ENCODE results near the gene MPL.

Gene MPL

DNA sequence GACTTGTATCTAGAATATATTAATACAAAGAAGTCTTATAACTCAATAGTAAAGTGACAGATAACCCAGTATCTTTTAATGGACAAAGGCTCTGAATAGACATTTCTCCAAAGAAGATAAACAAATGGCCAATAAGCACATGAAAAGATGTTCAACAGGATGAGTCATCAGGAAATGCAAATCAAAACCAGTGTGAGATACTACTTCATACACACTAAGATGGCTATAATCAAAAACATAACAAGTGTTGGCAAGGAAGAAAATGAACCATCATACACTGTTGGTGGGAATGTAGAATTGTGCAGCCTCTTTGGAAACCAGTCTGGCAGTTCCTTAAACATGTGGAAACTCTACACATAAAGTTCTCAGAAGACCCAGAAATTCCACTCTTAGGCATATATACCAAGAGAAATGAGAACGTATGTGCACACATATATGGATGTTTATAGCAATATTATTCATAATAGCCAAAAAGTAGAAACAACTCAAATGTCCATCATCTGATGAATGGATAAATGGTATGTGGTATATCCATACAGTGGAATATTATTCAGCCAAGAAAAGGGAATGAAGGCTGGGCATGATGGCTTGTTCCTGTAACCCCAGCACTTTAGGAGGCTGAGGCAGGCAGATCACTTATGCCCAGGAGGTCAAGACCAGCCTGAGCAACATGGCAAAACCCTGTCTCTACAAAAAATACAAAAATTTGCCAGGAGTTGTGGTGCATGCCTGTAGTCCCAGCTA is 9.9 kb upstream of the MPL start:
- peak; percentile 32 for DNase-seq

- peak; percentile 92 for DNase-seq
These were observed 7.4 kb upstream of the MPL start for GRCh38 chr1:43329995-43330751.

DNA sequence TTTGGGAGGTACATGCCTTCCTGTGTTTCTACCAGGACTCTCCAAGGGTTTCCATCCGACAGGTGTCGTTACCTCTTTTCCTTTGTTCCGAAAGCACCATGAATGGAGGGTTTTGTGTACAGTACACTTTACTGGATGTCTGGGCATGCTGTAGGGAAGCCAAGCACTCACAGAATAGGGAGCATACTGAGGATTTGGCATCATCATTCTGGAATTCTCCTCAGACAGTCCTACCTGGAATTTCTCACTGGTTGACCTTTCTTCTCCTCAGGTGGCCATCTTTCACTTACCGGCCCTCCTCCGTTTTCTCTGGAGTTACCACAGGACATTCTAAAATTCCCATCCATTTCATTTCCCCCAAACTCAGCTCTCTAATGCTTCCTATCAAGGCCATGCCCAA is 5.9 kb upstream of the MPL start:
- no peak for DNase-seq

DNA sequence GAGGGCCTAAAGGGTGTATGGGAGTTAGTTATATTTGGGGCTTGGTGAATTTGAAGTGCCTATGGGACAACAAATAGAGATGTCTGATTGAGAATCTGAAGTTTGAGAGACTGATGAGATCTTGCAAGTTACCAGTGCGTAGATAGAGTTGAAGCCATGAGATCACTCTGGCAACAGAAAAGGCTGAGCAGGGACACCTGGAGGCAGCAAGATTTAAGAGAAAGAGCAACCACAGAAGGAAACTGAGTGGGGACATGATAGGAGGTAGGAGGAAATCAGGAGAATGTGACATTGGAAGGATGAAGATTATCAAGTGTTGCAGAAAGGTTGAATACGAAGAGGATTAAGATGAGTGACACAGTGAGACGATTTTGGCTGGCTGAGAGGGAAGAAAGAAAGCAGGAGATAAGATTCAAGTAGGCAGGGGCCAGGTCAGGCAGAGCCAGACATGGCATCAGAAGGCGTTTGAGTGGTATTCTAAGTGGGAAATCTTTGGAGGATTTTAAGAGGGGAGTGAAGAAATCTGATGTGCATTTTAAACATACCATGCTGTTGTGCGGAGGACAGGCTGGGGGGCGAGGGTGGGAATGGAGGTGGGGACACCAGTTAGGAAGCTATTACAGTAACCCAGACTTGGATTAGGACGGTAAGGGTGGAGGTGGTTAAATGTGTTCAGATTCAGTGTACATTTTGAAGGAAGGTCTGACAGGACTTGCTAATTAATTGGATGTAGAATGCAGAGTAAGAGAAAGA is 3.0 kb upstream of the MPL start:
- no peak for DNase-seq

DNA sequence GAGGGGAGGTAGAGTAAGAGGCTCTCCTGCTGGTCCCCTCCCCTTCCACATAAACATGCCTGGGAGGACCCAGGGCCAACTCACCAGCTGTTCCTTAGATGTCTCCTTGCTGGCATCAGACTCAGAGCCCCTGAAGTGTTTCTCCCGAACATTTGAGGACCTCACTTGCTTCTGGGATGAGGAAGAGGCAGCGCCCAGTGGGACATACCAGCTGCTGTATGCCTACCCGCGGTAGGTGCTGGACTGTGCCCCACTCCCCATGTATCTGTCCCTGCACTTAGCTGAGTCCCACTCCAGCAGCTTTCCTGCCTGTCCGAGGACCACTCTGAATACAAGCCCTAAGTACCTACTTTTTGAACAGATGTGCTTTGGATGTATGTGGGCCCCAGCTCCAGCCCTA is 383 bp downstream of the MPL start:
- DNase-seq = no peak

DNA sequence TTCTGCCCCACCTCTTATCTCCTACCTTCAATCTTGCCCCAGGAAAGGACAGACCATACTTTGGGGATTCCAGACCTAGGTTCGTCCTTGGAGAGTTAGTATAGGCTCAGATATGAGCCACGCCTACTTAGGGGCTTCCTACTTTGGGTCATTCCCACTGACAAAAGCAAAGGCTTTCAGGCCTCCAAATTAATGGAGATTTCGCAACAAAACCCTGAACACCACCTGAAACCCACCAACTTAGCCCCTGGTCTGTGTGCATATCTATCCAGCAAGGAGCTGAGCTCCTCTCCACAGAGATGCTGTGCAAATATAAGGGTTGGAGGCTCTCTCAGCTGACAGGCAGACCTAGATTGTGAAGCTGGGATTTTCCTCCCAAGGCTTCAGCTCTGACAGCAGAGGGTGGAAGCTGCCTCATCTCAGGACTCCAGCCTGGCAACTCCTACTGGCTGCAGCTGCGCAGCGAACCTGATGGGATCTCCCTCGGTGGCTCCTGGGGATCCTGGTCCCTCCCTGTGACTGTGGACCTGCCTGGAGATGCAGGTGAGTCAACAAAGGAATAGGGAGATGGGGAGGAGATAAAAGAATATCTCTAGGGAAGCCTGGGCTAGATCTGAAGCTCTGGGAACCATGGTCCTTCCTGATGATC is 2.1 kb downstream of the MPL start:
- no peak for DNase-seq

GRCh38 chr1:43340559-43340958 is 2.9 kb downstream of the MPL start:
- no peak for DNase-seq

DNA sequence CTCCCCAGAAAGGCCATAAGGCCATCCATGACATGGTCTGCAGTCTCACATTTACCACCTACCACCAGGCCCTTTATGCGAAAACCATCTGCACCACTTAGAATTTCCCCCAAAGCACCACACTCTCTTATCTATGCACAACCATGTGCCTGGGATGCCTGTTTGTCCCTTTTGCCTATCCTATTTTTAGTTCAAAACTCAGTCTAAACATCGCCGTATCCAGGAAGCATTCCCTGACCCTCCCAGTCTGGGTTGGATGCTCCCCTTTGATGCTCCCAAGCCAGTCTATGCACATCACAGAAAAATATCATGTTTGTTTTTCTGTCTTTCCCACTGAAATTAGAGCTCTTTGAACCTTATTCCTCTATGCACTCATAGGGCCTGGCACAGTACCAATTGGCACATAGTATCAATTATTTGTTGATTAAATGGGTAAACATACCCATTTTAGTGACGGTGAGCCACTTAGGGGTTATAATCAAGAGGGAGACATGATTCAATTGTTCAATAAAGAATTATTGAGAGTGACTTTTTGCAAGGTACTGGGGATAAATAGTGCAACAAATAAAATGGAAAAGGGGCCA is 6.7 kb downstream of the MPL start:
- no peak for DNase-seq

DNA sequence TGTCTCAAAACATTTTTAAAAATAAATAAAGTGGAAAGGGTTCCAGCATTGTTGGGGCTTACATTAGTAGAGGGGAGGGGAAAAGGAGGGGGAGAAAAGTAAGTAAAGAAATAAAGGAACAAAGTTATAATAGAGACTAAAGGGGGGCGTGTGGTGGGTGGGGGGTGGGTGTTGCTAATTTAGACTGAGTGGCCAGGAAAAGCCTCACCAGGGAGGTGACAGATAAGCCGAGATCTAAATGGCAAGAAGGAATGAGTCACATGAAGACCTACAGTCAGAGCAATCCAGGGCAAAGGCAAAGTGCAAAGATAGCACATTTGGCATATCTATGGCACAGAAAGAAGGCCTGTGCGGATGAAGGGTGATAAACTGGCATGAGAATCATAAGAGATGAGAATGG is 7.5 kb downstream of the MPL start:
- DNase-seq = no peak

DNA sequence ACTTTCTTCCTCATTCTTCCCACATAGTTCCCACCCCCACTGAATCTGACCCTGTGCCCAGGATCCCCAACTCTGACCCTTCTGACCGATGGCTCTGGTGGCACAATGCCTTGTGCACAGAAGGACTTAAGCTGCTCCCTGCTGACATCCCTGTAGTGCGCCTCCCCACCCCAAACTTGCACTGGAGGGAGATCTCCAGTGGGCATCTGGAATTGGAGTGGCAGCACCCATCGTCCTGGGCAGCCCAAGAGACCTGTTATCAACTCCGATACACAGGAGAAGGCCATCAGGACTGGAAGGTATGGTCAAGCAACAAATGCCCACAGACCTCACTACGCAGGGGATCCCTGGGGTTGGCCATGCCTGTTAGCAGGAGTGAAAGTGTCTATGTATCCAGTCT is 9.0 kb downstream of the MPL start:
- no peak for DNase-seq

DNA sequence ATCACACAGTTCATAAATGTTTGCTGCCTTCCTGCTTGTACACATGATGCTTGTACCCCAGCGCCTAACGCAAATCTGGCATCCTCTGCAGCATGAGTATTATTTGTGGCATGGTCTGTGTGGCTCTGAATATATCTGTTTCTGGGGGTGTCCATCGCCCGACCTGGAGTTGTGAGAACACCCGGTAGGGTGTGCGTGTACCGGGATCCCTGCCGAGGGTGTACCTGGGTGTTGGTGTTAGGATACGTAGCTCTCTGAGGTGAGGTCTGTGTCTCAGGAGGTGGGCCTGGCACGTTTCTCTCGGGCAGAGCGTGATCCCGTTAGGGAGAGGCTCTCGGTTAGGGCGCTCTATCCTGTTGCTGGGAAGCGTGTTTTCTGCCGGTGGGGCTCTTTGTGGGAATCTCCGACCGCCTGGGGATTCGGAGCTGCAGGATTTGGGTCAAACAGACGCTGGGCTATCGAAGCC is 10.8 kb downstream of the MPL start:
- no peak for DNase-seq

DNA sequence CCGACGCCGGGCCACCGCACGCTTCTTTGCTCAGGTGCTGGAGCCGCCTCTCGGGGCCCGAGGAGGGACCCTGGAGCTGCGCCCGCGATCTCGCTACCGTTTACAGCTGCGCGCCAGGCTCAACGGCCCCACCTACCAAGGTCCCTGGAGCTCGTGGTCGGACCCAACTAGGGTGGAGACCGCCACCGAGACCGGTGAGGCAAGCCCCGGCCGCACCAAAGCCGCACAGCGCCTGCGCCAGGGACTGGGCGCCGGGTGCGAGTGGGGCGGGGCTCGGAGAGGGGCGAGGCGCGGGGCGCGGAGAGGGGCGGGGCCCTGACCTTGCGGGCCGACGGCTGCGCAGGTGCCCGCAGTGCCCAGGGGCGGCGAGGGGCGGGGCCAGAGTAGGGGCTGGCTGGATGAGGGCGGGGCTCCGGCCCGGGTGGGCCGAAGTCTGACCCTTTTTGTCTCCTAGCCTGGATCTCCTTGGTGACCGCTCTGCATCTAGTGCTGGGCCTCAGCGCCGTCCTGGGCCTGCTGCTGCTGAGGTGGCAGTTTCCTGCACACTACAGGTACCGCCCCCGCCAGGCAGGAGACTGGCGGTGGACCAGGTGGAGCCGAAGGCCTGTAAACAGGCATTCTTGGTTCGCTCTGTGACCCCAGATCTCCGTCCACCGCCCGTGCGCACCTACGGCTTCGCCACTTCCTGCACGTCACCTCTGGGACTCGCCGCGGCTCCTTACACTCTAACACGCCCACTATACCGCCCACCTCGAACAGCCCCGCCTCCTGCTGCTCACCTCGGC is 11.4 kb downstream of the MPL start:
- peak; percentile 49 for DNase-seq

DNA sequence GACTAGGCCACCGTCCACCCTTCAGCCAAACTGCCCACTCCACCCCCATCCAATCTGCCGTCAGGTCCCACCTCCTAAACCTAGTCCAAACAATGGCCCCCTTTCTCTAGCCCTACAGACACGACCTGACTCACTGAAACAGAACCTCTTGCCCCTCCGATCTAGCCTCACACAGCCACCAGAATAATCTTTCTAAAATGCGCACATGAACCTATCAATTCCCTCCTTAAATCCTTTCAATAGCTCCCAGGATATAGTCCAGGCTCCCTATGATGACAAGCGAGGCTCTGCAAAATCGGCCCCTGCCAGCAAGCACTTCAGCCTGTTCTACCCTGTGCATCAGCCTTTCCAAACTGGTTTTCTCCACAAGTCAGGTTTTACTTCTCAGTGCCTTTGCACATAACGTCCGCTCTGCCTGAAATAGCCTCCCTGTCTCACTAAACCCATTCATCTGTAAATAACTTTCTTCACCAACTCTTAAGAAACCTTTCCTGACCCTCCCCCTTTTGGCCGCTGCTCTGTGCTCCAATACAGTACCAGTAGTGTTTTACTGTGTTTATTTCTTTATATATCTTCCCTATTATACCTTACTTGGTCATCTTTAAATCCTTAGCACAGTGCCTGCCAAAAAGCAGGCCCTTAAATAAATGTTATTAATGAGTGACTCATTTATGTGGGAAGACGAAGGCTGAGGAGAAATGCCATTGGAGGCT is 12.1 kb downstream of the MPL start:
- DNase-seq = peak; percentile 88

GRCh38 chr1:43350976-43351375 is 13.4 kb downstream of the MPL start:
- DNase-seq = no peak

DNA sequence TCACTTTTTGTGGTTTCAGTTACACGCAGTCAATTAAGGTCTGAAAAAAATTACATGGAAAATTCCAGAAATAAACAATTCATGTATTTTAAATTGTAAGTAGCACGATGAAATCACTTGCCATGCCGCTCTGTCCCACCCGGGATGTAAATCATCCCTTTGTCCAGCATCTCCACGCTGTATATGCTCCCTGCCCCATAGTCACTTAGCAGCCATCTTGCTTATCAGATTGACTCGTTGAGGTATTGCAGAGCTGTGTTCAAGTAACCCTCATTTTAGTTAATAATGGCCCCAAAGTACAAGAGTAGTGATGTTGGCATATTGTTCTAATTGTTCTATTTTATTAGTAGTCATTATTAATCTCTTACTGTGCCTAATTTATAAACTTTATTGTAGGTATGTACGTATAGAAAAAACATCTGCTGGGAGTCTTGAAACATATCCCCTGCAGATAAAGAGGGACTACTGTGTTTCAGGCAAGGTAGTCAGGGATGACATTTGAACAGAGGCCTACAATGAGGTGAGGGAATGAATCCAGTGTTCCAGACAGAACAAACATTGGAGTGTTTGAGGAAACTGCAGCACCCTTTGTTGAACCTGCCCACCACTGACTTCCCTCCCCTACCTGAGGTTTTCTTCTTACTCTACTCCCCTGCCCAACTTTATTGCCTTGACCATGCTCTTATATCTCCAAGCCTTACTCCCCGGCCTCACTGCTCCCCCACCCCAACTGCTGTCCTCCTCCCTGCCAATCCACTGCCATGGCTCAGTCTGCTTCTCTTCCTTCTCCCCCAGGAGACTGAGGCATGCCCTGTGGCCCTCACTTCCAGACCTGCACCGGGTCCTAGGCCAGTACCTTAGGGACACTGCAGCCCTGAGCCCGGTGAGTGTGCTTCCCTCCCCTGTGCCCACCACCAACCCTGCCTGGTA is 14.1 kb downstream of the MPL start:
- DNase-seq = no peak

DNA sequence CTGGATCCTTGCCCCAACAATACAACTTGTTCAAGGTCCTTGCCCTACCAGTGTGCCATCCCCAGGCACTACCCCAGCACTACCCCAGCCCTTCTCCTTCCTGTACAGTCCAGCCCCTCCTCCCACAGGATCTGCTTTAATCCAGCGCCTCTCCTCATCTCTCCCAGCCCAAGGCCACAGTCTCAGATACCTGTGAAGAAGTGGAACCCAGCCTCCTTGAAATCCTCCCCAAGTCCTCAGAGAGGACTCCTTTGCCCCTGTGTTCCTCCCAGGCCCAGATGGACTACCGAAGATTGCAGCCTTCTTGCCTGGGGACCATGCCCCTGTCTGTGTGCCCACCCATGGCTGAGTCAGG is 14.7 kb downstream of the MPL start:
- no peak for DNase-seq

DNA sequence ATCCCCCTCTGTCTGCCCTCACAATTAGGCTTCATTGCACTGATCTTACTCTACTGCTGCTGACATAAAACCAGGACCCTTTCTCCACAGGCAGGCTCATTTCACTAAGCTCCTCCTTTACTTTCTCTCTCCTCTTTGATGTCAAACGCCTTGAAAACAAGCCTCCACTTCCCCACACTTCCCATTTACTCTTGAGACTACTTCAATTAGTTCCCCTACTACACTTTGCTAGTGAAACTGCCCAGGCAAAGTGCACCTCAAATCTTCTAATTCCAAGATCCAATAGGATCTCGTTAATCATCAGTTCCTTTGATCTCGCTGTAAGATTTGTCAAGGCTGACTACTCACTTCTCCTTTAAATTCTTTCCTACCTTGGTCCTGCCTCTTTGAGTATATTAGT is 15.3 kb downstream of the MPL start:
- DNase-seq = no peak

GRCh38 chr1:43354471-43354870 is 16.9 kb downstream of the MPL start:
- no peak for DNase-seq

DNA sequence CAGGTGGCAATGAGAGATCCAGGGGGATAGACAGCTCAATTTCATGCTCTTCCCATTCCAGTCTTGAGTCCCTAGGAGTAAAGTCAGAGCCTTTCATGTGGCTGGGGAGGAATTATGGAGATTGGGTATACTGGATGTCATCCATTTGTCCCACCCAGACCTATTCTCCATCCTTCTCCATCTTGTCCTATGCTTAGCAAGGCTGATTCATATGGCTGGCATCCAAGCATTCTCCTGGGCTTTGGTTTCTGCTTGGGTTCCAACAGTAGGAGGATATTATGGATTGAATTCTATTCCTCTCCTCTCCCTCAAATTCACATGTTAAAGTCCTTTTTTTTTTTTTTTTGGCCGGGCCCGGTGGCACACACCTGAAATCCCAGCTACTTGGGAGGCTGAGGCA is 17.3 kb downstream of the MPL start:
- peak; percentile 47 for DNase-seq

GRCh38 chr1:43357251-43357650 is 19.6 kb downstream of the MPL start:
- DNase-seq = no peak
